CD4-positive, CD25-positive, alpha-beta regulatory T cell (primary cell): ENCODE results near the gene RAB11FIP5. TPM values are rescaled to one million over a fixed set of nuclear protein-coding genes. Genes with fewer than 3 reads are reported as not detected.

Experiments
- ATAC-seq, 2 donors: fragments of 150-1000 bp; cut with Tn5 transposase; one replicate each; pipeline ENCODE4 v1.10.0; 2021; ENCODE audit warnings: low read depth in 2 of 2, moderate number of reproducible peaks in 2 of 2, moderate library complexity in 1 of 2
- DNase-seq, 3 donors: peaks; one replicate each; pipeline versions ENCODE4 v3.0.0 to v3.0.0-alpha.2; 2012 to 2022; ENCODE audit warnings: mixed read lengths in 1 of 3
- H3K27ac ChIP-seq: one replicate; pipeline ENCODE4 v1.7.0; 2013; ENCODE audit warnings: mild to moderate bottlenecking, low read length; ENCODE audit not compliant: insufficient read depth, poor library complexity, severe bottlenecking
- H3K27me3 ChIP-seq: one replicate; pipeline ENCODE4 v1.7.0; 2013; ENCODE audit warnings: low read length; ENCODE audit not compliant: control insufficient read depth, insufficient read depth
- H3K36me3 ChIP-seq: one replicate; pipeline ENCODE4 v1.7.0; 2013; ENCODE audit warnings: mild to moderate bottlenecking, low read length, moderate library complexity; ENCODE audit not compliant: control insufficient read depth, insufficient read depth
- H3K4me1 ChIP-seq: 2 replicates; pipeline ENCODE4 v1.7.0; 2013; ENCODE audit warnings: mild to moderate bottlenecking, low read length; ENCODE audit not compliant: insufficient read depth, control insufficient read depth, poor library complexity, severe bottlenecking
- H3K4me3 ChIP-seq: one replicate; pipeline ENCODE4 v1.7.0; 2013; ENCODE audit warnings: low read depth, mild to moderate bottlenecking, low read length, moderate library complexity
- H3K9me3 ChIP-seq, 2 experiments: 1 replicate in 1 of 2; 2 replicates in 1 of 2; pipeline ENCODE4 v1.7.0; 2013; ENCODE audit warnings: low read length in 2 of 2, mild to moderate bottlenecking in 1 of 2, moderate library complexity in 1 of 2; ENCODE audit not compliant: control insufficient read depth in 2 of 2
- H3K27ac Mint-ChIP-seq, 3 donors: one replicate each; pipeline ENCODE4 v1.8.0; 2020 to 2022; ENCODE audit warnings: mild to moderate bottlenecking in 3 of 3, mixed read lengths in 3 of 3, moderate library complexity in 2 of 3
- H3K27me3 Mint-ChIP-seq: one replicate; pipeline ENCODE4 v1.8.0; 2022; ENCODE audit warnings: mild to moderate bottlenecking, mixed read lengths
- H3K36me3 Mint-ChIP-seq: one replicate; pipeline ENCODE4 v1.8.0; 2020; ENCODE audit warnings: mixed read lengths
- H3K4me1 Mint-ChIP-seq, 4 donors: one replicate each; pipeline ENCODE4 v1.8.0; 2020 to 2022; ENCODE audit warnings: mixed read lengths in 4 of 4, mild to moderate bottlenecking in 1 of 4
- H3K4me3 Mint-ChIP-seq, 4 donors: one replicate each; pipeline ENCODE4 v1.8.0; 2020 to 2022; ENCODE audit warnings: mild to moderate bottlenecking in 4 of 4, mixed read lengths in 4 of 4, moderate library complexity in 3 of 4
- H3K9me3 Mint-ChIP-seq, 7 donors: one replicate each; pipeline ENCODE4 v1.8.0; 2020 to 2022; ENCODE audit warnings: mixed read lengths in 7 of 7, mild to moderate bottlenecking in 3 of 7, moderate library complexity in 2 of 7
- polyA plus RNA-seq, 4 donors: library from polyadenylated mRNA; unstranded; fragments of 300-500 nt; fragmentation: Illumina TruSeq; gene quantifications; one replicate each; pipeline ENCODE4 v1.2.3, GENCODE V29; 2021
- total RNA-seq: library from RNA; stranded (reverse); gene quantifications from one replicate; pipeline ENCODE4 v1.2.3, GENCODE V29; 2022

The RAB11FIP5 gene
- total and polyA plus RNA-seq, 5 donors from 2014 or later, result 15.4 to 30.8 (median 21.4) TPM

DNA sequence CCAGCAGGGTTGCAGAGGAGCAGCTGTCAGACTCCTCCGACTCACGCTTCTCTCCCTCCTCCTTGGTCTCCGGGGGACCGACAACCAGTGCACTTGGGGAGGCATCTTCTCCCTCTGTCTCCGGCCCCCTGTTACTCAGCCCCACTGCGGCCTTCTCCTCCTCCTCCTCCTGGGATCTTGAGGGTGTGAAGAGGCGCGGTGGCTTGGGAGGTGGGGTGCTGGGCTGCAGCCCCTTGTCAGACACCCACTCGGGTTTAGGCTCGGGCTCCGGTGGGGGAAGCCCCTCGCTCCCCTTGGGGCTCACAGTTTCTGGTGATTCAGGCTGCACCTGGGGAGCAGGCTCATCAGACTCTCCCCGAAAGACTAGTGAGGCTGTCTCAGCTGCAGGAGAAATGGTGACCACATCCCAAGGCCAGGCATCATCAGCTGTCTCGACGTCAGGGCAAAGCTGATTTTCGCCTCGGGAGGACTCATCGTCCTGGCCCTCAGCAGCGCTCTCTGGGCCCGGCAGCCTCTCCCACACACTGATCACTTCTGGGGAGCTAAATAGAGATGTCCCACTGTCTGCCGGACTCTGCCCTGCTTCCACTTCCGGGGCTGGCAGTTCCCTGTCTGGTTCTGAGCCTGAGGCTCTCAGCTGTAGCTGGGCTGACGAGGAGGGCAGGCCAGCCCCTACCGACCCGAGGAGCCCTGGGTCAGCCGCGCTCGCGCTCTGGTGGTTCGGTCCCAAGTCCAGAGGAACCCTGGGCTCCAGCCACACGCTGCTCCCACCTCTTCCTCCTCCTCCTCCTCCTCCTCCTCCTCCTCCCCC lies 32.2 kb downstream of the RAB11FIP5 start:
- no peak overlapping the region for H3K4me3 Mint-ChIP-seq
- Histone ChIP-seq H3K4me3 (no peak overlapping the region), H3K36me3 (no peaks in the 10 kb centered on the region), H3K4me1 (no peaks in the 10 kb centered on the region), H3K27ac (no peak overlapping the region), H3K27me3 (no peaks in the 10 kb centered on the region), H3K9me3 (no peaks in the 10 kb centered on the region)
- ATAC-seq (no peak), DNase-seq (no peak)
- H3K36me3 Mint-ChIP-seq, result peaks cover 4% of the 10 kb centered on the region
- H3K27ac Mint-ChIP-seq, result peak overlapping the region in 1 of 3 donors; percentile 71
- no peaks in the 10 kb centered on the region for H3K27me3 Mint-ChIP-seq
- H3K4me1 Mint-ChIP-seq, result peaks cover 0 to 3% (median 1%) of the 10 kb centered on the region in 4 donors
- H3K9me3 Mint-ChIP-seq, result peaks cover 0 to 2% (median 0%) of the 10 kb centered on the region in 7 donors

DNA sequence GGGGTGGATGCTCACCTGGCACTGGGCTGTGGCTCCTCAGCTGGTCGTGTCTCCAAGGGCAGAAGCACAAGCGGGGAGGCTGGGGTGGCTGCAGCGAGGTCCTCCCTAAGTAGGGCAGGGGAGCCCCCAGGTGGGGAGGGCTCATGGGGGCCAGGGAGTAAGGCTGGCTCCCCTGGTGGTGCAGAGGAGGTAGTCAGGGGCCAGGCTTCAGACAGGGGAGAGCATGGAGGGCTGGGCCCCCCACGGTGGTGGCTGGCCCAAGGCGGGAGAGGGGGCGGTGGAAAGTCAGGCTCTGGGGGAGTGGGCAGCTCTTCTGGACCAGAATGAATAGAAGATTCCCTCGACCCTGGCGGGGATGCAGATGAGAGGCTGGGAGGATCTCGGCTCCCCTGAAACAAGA lies 33.1 kb downstream of the RAB11FIP5 start:
- H3K27ac Mint-ChIP-seq, result peak overlapping the region in 1 of 3 donors; percentile 62
- no peak for ATAC-seq

DNA sequence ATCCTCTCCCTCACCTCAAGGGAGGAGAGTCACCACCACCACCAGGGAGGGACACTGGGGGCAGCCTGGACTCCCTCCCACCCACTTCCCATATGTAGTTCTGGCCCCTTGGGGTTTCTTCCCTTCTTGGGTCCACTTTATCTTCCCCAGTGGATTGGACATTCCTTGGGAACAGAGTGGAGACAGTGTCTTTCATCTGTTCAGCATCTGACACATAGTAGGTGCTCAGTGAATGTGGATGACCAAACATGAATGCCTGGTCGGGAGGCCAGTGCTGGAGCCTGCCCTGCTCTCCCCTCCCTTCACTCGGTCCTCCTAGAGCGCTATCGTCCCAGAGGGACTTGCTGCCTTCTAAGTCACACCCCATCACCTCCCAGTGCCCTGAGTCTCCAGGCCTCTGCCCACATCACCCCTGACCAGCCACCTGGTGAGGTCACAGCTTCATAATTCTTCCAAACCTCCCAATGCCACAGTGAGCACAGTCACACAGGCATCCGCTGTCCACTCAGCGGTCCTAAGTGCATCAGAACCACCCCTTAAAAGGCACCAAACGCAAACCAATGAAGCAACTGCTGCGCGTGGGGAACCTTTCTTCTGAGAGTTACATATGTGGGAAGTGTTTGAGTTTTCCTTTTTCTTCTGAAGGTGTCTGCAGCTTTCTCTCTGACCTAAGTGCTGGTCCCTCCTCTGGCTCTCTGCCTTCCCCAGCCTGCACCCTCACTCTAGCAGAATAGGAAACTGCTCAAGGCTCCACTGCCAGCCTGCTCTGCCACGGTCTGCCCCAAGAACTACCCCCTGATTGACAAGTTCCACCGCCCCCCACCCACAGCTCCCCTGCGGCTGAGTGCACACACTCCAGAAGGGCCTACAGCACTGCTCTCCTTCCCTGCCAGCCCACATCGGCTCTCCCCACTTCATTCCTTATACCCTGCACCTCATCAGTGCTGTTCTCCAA lies 34.0 kb downstream of the RAB11FIP5 start:
- Histone ChIP-seq H3K36me3 (no peaks in the 10 kb centered on the region), H3K4me3 (no peak overlapping the region), H3K9me3 (no peaks in the 10 kb centered on the region), H3K27me3 (no peaks in the 10 kb centered on the region), H3K4me1 (no peaks in the 10 kb centered on the region), H3K27ac (no peak overlapping the region)
- Mint-ChIP-seq H3K27ac (peak overlapping the region in 1 of 3 donors; percentile 62), H3K36me3 (no peaks in the 10 kb centered on the region), H3K27me3 (no peaks in the 10 kb centered on the region), H3K4me3 (no peak overlapping the region), H3K4me1 (no peaks in the 10 kb centered on the region), H3K9me3 (peaks cover 0 to 2% (median 0%) of the 10 kb centered on the region in 7 donors)
- ATAC-seq (no peak), DNase-seq (no peak)

More for the DNA sequence above, 33.1 kb downstream of the RAB11FIP5 start:
- Mint-ChIP-seq H3K9me3 (peaks cover 0 to 2% (median 0%) of the 10 kb centered on the region in 7 donors), H3K27me3 (no peaks in the 10 kb centered on the region), H3K4me1 (no peaks in the 10 kb centered on the region), H3K36me3 (peaks cover 4% of the 10 kb centered on the region), H3K4me3 (no peak overlapping the region)
- no peaks in the 10 kb centered on the region for H3K4me1 ChIP-seq
- no peak overlapping the region for H3K4me3 ChIP-seq
- no peak for DNase-seq
- no peaks in the 10 kb centered on the region for H3K36me3 ChIP-seq
- no peaks in the 10 kb centered on the region for H3K27me3 ChIP-seq
- H3K9me3 ChIP-seq, result no peaks in the 10 kb centered on the region
- no peak overlapping the region for H3K27ac ChIP-seq

DNA sequence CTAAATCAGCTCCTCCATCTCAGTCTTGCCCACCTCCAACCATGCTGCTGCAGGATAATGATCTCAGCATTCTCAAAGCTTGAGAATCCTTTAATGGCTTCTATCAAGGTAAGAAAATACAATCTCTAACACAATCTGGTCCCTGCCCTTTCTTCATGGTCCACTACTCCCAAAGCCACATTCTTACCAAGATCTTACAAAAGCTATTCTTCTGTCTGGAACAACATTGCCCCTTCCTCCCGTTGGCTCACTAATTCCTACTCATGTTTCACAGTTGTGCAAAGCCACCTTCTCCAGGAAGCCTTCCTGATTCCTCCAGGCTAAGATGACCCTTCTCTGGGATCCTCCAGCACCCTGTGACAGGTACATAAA lies 35.3 kb downstream of the RAB11FIP5 start:
- no peaks in the 10 kb centered on the region for H3K36me3 ChIP-seq
- H3K27ac Mint-ChIP-seq, result peak overlapping the region in 1 of 3 donors; percentile 30

DNA sequence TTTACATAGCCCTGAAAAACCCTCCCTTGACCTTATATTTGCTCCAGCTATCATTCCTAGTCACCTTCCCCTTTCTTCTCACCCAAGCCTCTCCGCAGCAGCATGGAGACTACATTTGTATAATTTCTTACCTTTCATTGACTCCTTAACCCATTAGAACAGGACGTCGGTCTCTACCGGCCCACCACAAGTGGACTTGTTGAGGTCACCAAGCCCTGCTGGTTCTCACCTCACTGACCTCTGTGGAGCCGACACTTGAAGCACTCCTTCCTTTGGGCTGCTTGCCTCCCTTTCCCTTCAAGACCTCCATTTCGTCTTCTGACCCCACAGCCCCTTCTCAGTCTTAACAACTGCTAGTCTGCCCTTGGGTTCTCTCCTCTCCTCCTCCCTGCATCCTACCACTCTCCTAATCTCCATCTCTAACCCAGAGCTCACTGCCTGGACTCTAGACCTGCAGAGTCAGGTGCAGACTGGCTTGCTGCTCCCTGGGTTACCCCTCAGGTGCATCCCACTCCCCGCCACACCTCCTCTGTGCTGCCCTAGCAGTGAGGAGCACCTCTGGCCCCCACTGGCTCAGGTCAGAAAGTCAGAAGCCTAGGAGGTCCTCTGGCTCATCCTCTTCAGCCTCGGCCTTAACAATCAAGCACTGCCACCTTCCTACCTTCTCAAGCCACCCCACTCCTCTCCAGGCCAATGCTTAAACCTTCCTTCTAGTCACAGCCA lies 35.9 kb downstream of the RAB11FIP5 start:
- Histone ChIP-seq H3K4me3 (no peak overlapping the region), H3K27me3 (no peaks in the 10 kb centered on the region), H3K4me1 (peaks cover 4% of the 10 kb centered on the region), H3K36me3 (no peaks in the 10 kb centered on the region), H3K27ac (no peak overlapping the region), H3K9me3 (no peaks in the 10 kb centered on the region)
- ATAC-seq, result no peak
- Mint-ChIP-seq H3K4me3 (peak overlapping the region in 2 of 4 donors; percentile 16 to 69), H3K36me3 (no peaks in the 10 kb centered on the region), H3K9me3 (peaks cover 0 to 2% (median 0%) of the 10 kb centered on the region in 7 donors), H3K27me3 (no peaks in the 10 kb centered on the region), H3K27ac (peak overlapping the region in 1 of 3 donors; percentile 30), H3K4me1 (peaks cover 0 to 5% (median 4%) of the 10 kb centered on the region in 4 donors)
- no peak for DNase-seq

More for the DNA sequence above, 35.3 kb downstream of the RAB11FIP5 start:
- H3K9me3 ChIP-seq, result no peaks in the 10 kb centered on the region
- no peak overlapping the region for H3K4me3 ChIP-seq
- DNase-seq (no peak), ATAC-seq (no peak)
- no peak overlapping the region for H3K27ac ChIP-seq
- Mint-ChIP-seq H3K4me1 (no peaks in the 10 kb centered on the region), H3K9me3 (peaks cover 0 to 2% (median 0%) of the 10 kb centered on the region in 7 donors), H3K27me3 (no peaks in the 10 kb centered on the region), H3K36me3 (no peaks in the 10 kb centered on the region), H3K4me3 (peak overlapping the region in 1 of 4 donors; percentile 30)
- no peaks in the 10 kb centered on the region for H3K27me3 ChIP-seq
- no peaks in the 10 kb centered on the region for H3K4me1 ChIP-seq

DNA sequence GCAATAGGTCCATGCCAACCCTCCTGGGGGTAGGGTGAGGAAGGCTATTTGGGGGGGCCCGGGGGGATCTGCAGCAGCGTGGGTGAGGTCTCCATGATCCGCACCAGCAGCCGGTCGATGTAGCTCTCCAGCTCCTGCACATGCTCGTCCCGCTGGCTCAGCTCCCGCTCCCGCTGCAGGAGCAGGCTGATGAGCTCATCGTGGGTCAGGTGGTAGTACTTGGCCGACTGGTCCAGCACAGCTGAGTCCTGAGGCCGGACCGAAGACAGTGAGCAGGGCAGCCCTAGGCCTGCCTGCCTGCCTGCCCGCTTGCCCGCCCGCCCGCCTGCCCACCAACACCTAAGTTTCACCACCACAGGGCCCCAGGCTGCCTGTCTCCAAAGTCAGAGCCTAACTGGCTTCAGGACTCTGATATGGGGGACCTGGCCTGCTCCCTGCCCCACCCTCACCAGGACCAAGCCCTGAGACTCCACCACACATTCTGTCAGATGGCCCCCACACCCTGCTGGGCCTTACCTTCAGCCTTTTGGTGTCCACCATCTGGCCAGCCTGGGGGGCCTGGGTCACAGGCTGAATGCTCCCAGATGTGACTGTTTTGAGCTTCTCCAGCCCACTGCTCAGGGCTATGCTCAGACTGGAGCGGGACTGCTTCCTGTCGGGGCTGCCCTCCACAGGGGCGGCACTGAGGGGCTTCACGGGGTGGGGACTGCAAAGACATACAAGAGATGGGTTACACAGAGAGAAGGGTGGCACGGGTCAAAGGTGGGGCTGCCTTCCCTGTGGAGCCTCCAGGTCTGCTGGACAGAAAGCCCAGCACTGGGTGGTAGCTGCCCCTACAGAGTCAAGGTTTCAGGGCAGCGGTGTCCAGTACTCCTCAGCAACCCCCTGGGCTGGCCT lies 37.0 kb downstream of the RAB11FIP5 start:
- Mint-ChIP-seq H3K9me3 (peaks cover 0 to 2% (median 0%) of the 10 kb centered on the region in 7 donors), H3K36me3 (no peaks in the 10 kb centered on the region), H3K4me1 (peaks cover 0 to 10% (median 8%) of the 10 kb centered on the region in 4 donors), H3K27me3 (no peaks in the 10 kb centered on the region), H3K4me3 (no peak overlapping the region), H3K27ac (no peak overlapping the region)
- no peak for ATAC-seq
- Histone ChIP-seq H3K36me3 (no peaks in the 10 kb centered on the region), H3K9me3 (no peaks in the 10 kb centered on the region), H3K27ac (no peak overlapping the region), H3K4me3 (no peak overlapping the region), H3K4me1 (peaks cover 9% of the 10 kb centered on the region), H3K27me3 (no peaks in the 10 kb centered on the region)
- no peak for DNase-seq
